SK-N-SH (cell line): Measurements from ENCODE around the gene ZP4. TPM values are rescaled to one million over a fixed set of nuclear protein-coding genes. Genes with fewer than 3 reads are reported as not detected.

Experiments
- CTCF ChIA-PET: fragments of 300-600, 350-600 bp; formaldehyde crosslinking; extraction: SDS; loops from one replicate; lab custom pipeline; 2021; lab: Yijun Ruan, JAX
- POLR2A ChIA-PET: fragments of 350-600 bp; sonication (Branson Sonifier 250); formaldehyde crosslinking; extraction: SDS; loops from one replicate; lab custom pipeline; 2020; ENCODE audit warnings: antibody characterized with exemption, inconsistent platforms; lab: Yijun Ruan, JAX
- DNase-seq: peaks from one replicate; pipeline ENCODE4 v3.0.0; 2012
- H2AFZ ChIP-seq: fragments of 200-600 bp; sonication (generic); 2 replicates; pipeline ENCODE4 v1.8.1; 2016; ENCODE audit warnings: antibody characterized with exemption, mild to moderate bottlenecking, low read depth
- H3F3A ChIP-seq: fragments of 200-600 bp; sonication (generic); replicated peaks from 2 replicates; pipeline ENCODE3; 2016; ENCODE audit warnings: antibody characterized with exemption, mild to moderate bottlenecking; ENCODE audit not compliant: insufficient read depth
- H3K27ac ChIP-seq, 2 experiments: fragments of 200-500 bp in 1 of 2; fragments of 200-600 bp in 1 of 2; sonication (Bioruptor generic) in 1 of 2; sonication (generic), shearing (Covaris generic) in 1 of 2; 2 replicates each; pipeline versions ENCODE4 v1.5.1 to v1.6.1; 2014 to 2016; ENCODE audit warnings: low read depth in 2 of 2, inconsistent platforms in 1 of 2, low read length in 1 of 2, mild to moderate bottlenecking in 1 of 2, mixed read lengths in 1 of 2
- H3K27me3 ChIP-seq: fragments of 200-600 bp; sonication (generic), shearing (Covaris generic); 2 replicates; pipeline ENCODE4 v1.6.1; 2016; ENCODE audit warnings: mixed run types; ENCODE audit not compliant: insufficient read depth
- H3K36me3 ChIP-seq, 2 experiments: fragments of 200-500 bp in 1 of 2; fragments of 200-600 bp in 1 of 2; sonication (Bioruptor generic) in 1 of 2; sonication (generic) in 1 of 2; replicated peaks in 1 of 2; 2 replicates each; pipeline versions ENCODE3 to v1.5.1; 2014 to 2016; ENCODE audit warnings: low read length in 1 of 2, mild to moderate bottlenecking in 1 of 2; ENCODE audit not compliant: insufficient read depth in 2 of 2, control insufficient read depth in 1 of 2
- H3K4me1 ChIP-seq, 2 experiments: fragments of 200-500 bp in 1 of 2; fragments of 200-600 bp in 1 of 2; sonication (Bioruptor generic) in 1 of 2; sonication (generic), shearing (Covaris generic) in 1 of 2; 2 replicates each; pipeline versions ENCODE4 v1.5.1 to v1.6.1; 2014 to 2016; ENCODE audit warnings: low read depth in 1 of 2, low read length in 1 of 2, mixed run types in 1 of 2; ENCODE audit not compliant: insufficient read depth in 2 of 2, control insufficient read depth in 1 of 2
- H3K4me2 ChIP-seq: fragments of 200-600 bp; sonication (generic), shearing (Covaris generic); 2 replicates; pipeline ENCODE4 v1.6.1; 2017; ENCODE audit warnings: mixed run types
- H3K4me3 ChIP-seq, 2 experiments: fragments of 200-500 bp in 1 of 2; fragments of 200-600 bp in 1 of 2; sonication (Bioruptor generic) in 1 of 2; sonication (generic), shearing (Covaris generic) in 1 of 2; 2 replicates each; pipeline versions ENCODE4 v1.5.1 to v1.8.1; 2014 to 2016; ENCODE audit warnings: low read depth in 2 of 2, inconsistent platforms in 1 of 2, low read length in 1 of 2, mild to moderate bottlenecking in 1 of 2, mixed read lengths in 1 of 2, moderate library complexity in 1 of 2
- H3K79me2 ChIP-seq: fragments of 200-600 bp; sonication (generic); 2 replicates; pipeline ENCODE4 v1.8.1; 2017; ENCODE audit warnings: mild to moderate bottlenecking; ENCODE audit not compliant: insufficient read depth
- H3K9ac ChIP-seq: fragments of 200-600 bp; sonication (generic); 2 replicates; pipeline ENCODE4 v1.6.1; 2017; ENCODE audit warnings: mixed run types
- H3K9me2 ChIP-seq: fragments of 200-600 bp; sonication (generic); 2 replicates; pipeline ENCODE4 v1.6.1; 2017; ENCODE audit warnings: mixed run types
- H3K9me3 ChIP-seq: fragments of 200-600 bp; sonication (generic); 2 replicates; pipeline ENCODE4 v1.6.1; 2017; ENCODE audit warnings: mixed run types, mild to moderate bottlenecking, moderate library complexity
- H4K20me1 ChIP-seq: fragments of 200-600 bp; sonication (generic); 2 replicates; pipeline ENCODE4 v1.6.1; 2017; ENCODE audit warnings: mild to moderate bottlenecking, mixed run types; ENCODE audit not compliant: insufficient read depth
- CTCF ChIP-seq: fragments of 200-600 bp; sonication (generic); IDR thresholded peaks from 2 replicates; pipeline ENCODE4 v1.6.1; 2017; ENCODE audit warnings: antibody characterized with exemption, mild to moderate bottlenecking, moderate library complexity
- GATA2 ChIP-seq: sonication (generic); formaldehyde crosslinking; IDR thresholded peaks from 2 replicates; pipeline ENCODE4 v1.5.0; 2020; ENCODE audit warnings: mild to moderate bottlenecking, missing genetic modification reagents
- MEF2A ChIP-seq: IDR thresholded peaks from 2 replicates; pipeline ENCODE4 v1.4.0; 2012; ENCODE audit warnings: low read depth, borderline replicate concordance
- NFIC ChIP-seq: IDR thresholded peaks from 2 replicates; pipeline ENCODE4 v1.4.0; 2012; ENCODE audit warnings: borderline replicate concordance
- RAD21 ChIP-seq: IDR thresholded peaks from 2 replicates; pipeline ENCODE4 v1.6.1; 2012; ENCODE audit warnings: mild to moderate bottlenecking, low read length
- RCOR1 ChIP-seq: fragments of 150-350 bp; IDR thresholded peaks from 2 replicates; pipeline ENCODE4 v1.6.1; 2017; ENCODE audit warnings: antibody characterized with exemption, low read length
- REST ChIP-seq: IDR thresholded peaks from 2 replicates; pipeline ENCODE4 v1.6.1; 2012; ENCODE audit warnings: mild to moderate bottlenecking, low read depth, low read length, moderate library complexity
- RFX5 ChIP-seq: IDR thresholded peaks from 2 replicates; pipeline ENCODE4 v1.6.1; 2012; ENCODE audit warnings: mild to moderate bottlenecking, improper control_type of control experiment, low read length
- RXRA ChIP-seq: IDR thresholded peaks from 2 replicates; pipeline ENCODE4 v1.4.0; 2012; ENCODE audit warnings: low read depth, mild to moderate bottlenecking, borderline replicate concordance
- TAF1 ChIP-seq: IDR thresholded peaks from 2 replicates; pipeline ENCODE4 v1.6.1; 2012; ENCODE audit warnings: low read depth, mild to moderate bottlenecking, low read length, moderate library complexity, borderline replicate concordance
- YY1 ChIP-seq: IDR thresholded peaks from 2 replicates; pipeline ENCODE4 v1.4.0; 2012; ENCODE audit warnings: low read depth, mild to moderate bottlenecking
- WGBS: methylation state at CpG from one replicate; pipeline ENCODE4 v1.1.6; 2017; ENCODE audit warnings: low lambda C conversion rate; 5-methylcytosine and 5-hydroxymethylcytosine counted together
- polyA plus RNA-seq, 3 experiments: library from polyadenylated mRNA; depleted of rRNA; stranded (reverse); fragments of >200 nt; gene quantifications; 2 replicates each; pipeline ENCODE4 v1.2.3, GENCODE V29; 2012
- TF ChIP-seq, protein P1 (sequence below): IDR thresholded peaks from 2 replicates; pipeline ENCODE4 v1.4.0; 2012; ENCODE audit warnings: low read depth, borderline replicate concordance
- TF ChIP-seq, protein P2 (sequence below): fragments of 150-350 bp; IDR thresholded peaks from 2 replicates; pipeline ENCODE4 v1.6.1; 2016; ENCODE audit warnings: mild to moderate bottlenecking, low read depth, low read length

Gene ZP4
- polyA plus RNA-seq, 1 of the 3 experiments (the other 2 are of a cell fraction) = not detected

- ChIA-PET POLR2A (no interaction called here), CTCF (interaction anchor here (2.2 kb wide), 1 partner anchor 11 kb away, joined by 17 read pairs; the partner anchor contains the start of gene ZP4)
- Histone ChIP-seq H3K4me3 (no peak overlapping the region), H3K79me2 (no peaks in the 10 kb centered on the region), H4K20me1 (no peaks in the 10 kb centered on the region), H3K27me3 (no peaks in the 10 kb centered on the region), H2AFZ (no peak overlapping the region), H3K4me2 (no peak overlapping the region), H3K27ac (no peak overlapping the region), H3K36me3 (no peaks in the 10 kb centered on the region), H3K4me1 (peaks cover 0 to 4% of the 10 kb centered on the region in 2 experiments; a peak in 1 of 4 replicates), H3K9ac (no peak overlapping the region), H3K9me3 (no peaks in the 10 kb centered on the region), H3F3A (no peaks in the 10 kb centered on the region), H3K9me2 (no peaks in the 10 kb centered on the region)
- WGBS = 32% methylated on average over 4 of the region's 4 CpGs
- TF ChIP-seq RCOR1 (no peak), RXRA (no peak), YY1 (no peak), RAD21 (no peak), MEF2A (no peak), GATA2 (no peak)
- TF ChIP-seq, protein P1, sequence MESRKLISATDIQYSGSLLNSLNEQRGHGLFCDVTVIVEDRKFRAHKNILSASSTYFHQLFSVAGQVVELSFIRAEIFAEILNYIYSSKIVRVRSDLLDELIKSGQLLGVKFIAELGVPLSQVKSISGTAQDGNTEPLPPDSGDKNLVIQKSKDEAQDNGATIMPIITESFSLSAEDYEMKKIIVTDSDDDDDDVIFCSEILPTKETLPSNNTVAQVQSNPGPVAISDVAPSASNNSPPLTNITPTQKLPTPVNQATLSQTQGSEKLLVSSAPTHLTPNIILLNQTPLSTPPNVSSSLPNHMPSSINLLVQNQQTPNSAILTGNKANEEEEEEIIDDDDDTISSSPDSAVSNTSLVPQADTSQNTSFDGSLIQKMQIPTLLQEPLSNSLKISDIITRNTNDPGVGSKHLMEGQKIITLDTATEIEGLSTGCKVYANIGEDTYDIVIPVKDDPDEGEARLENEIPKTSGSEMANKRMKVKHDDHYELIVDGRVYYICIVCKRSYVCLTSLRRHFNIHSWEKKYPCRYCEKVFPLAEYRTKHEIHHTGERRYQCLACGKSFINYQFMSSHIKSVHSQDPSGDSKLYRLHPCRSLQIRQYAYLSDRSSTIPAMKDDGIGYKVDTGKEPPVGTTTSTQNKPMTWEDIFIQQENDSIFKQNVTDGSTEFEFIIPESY = no peak
- TF ChIP-seq, protein P2, sequence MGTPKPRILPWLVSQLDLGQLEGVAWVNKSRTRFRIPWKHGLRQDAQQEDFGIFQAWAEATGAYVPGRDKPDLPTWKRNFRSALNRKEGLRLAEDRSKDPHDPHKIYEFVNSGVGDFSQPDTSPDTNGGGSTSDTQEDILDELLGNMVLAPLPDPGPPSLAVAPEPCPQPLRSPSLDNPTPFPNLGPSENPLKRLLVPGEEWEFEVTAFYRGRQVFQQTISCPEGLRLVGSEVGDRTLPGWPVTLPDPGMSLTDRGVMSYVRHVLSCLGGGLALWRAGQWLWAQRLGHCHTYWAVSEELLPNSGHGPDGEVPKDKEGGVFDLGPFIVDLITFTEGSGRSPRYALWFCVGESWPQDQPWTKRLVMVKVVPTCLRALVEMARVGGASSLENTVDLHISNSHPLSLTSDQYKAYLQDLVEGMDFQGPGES = no peak
- no peak for DNase-seq
Measured at GRCh38 chr1:237902960-237903743, 12.4 kb upstream of the ZP4 start.

DNA sequence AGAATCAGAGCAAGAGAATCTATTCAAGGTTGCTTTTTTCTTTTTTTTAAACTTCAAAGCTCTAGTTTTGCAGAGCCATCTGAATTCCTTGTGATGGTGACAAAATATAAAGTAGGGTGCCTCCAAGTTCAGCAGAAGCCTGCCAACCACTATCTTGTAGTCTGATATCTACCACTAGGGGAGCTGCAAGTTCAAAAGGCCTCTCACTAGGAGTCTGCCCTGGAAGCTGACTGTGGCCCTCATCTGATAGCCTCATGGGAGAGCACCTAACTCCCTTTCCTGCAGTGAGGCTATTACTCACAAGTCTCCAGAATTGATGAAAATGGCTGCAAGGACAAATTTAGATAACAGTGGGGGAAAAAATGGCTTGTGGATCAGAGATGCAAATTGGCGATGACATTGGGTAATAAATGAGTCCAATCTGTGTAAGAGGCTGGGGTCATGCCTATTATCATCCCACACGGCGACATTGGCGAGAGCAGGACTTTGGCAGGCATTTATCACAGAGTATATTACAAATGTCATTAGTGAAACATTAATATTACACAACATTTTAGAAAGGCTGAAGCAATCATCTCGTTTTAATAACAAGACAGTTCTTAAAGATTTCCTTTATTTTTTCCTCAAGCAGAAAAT lies 10.7 kb upstream of the ZP4 start:
- H3K4me1 ChIP-seq = peaks cover 0 to 4% of the 10 kb centered on the region in 2 experiments; a peak in 1 of 4 replicates
- H3K9me3 ChIP-seq = no peaks in the 10 kb centered on the region
- TF ChIP-seq TAF1 = no peak
- TF ChIP-seq RFX5 = no peak
- TF ChIP-seq NFIC = no peak
- TF ChIP-seq RAD21 = peak; percentile 53
- TF ChIP-seq CTCF = peak; percentile 64
- no peak for TF ChIP-seq REST
- TF ChIP-seq, all 33 proteins: peak for 2
- no peaks in the 10 kb centered on the region for H3K27me3 ChIP-seq
- H3K4me2 ChIP-seq = no peak overlapping the region
- DNase-seq = peak; percentile 44
- no peak overlapping the region for H3K27ac ChIP-seq
- H3K9ac ChIP-seq = no peak overlapping the region
- 59% methylated on average over 5 of the region's 5 CpGs for WGBS
- H3K4me3 ChIP-seq = no peak overlapping the region
- no peak overlapping the region for H2AFZ ChIP-seq
- no peaks in the 10 kb centered on the region for H3F3A ChIP-seq
- H4K20me1 ChIP-seq = no peaks in the 10 kb centered on the region
- no peaks in the 10 kb centered on the region for H3K79me2 ChIP-seq
- no peaks in the 10 kb centered on the region for H3K9me2 ChIP-seq
- ChIA-PET CTCF (interaction anchor here (0.6 to 2.2 kb wide), 13 partner anchors 10 to 1893 kb away, joined by 3 to 17 read pairs (median 3); partner anchors contain the start of gene ZP4), POLR2A (no interaction called here)
- no peaks in the 10 kb centered on the region for H3K36me3 ChIP-seq
